DND-41 (cell line): ENCODE data around the gene PWWP2B.
"Not testable (repeated sequence)": the region's sequence is repeated elsewhere in the genome, so short reads cannot be mapped to it uniquely, and the experiment has no call there.

Experiments
- CTCF ChIP-seq: IDR thresholded peaks from 2 replicates; pipeline ENCODE4 v1.5.1; 2012; ENCODE audit warnings: borderline replicate concordance, low read length, moderate library complexity, mild to moderate bottlenecking; ENCODE audit not compliant: poor library complexity, severe bottlenecking; ENCODE audit errors: extremely low read depth
- EZH2 ChIP-seq: IDR thresholded peaks from 3 replicates; pipeline ENCODE4 v1.6.1; 2012; ENCODE audit warnings: borderline replicate concordance, low read depth, mild to moderate bottlenecking, moderate library complexity, low read length, inconsistent platforms; ENCODE audit not compliant: severe bottlenecking

GRCh38 chr10:132380986-132381385 lies 16.0 kb upstream of the PWWP2B start:
- not testable (repeated sequence) for TF ChIP-seq CTCF, EZH2
